Heart left ventricle (tissue), 13 donors: ENCODE results near the gene FNBP1.

ENCODE experiments used
- POLR2A ChIP-seq, 2 donors: fragments of 450-650 bp; IDR thresholded peaks; one replicate each; pipeline ENCODE4 v1.6.1; 2017; ENCODE audit warnings: antibody characterized with exemption in 2 of 2, mild to moderate bottlenecking in 2 of 2, moderate library complexity in 2 of 2
- TF ChIP-seq, protein P1 (sequence below), 12 donors: fragments of 200-600 bp; sonication (generic) in 4 of 12; IDR thresholded peaks; one replicate each; pipeline versions ENCODE4 v1.5.0 to v1.8.0; 2018 to 2022; ENCODE audit warnings: antibody characterized with exemption in 12 of 12, mild to moderate bottlenecking in 5 of 12
- donor health status: ischemic (EF 13 %, LVEDD 7.1; RV severe dilation, severe dysfunction).
- donor health status: DM: no; HTN: yes; CAD: no.
- donor health status: DM: no; HTN: no; CAD: no.
- donor health status: ischemic (EF 25% LVEDD 6.9; RV normal size, moderate dysfunction).
- donor health status: ischemic (EF 25% LVEDD 5.7; RV mildly dilated, moderate dysfunction).
- donor health status: ischemic (EF 35%, LVEDD 5.7; RV mildly dilated, moderate dysfunction).
- donor health status: nonischemic (EF 11% LVEDD 7.7; RV severe dilation, severe dysfunction).
- donor health status: DM: yes; HTN: yes; CAD: no.
- donor health status: PGD.
- donor health status: ischemic (EF 29% LVEDD 5.4; RV normal size, mild dysfunction).
- donor health status: nonischemic (EF 23%, LVEDD 6.1; RV moderate dilation, normal function).

- no peak for TF ChIP-seq POLR2A (IDR thresholded peaks at IDR 0.05)
- TF ChIP-seq, protein P1, sequence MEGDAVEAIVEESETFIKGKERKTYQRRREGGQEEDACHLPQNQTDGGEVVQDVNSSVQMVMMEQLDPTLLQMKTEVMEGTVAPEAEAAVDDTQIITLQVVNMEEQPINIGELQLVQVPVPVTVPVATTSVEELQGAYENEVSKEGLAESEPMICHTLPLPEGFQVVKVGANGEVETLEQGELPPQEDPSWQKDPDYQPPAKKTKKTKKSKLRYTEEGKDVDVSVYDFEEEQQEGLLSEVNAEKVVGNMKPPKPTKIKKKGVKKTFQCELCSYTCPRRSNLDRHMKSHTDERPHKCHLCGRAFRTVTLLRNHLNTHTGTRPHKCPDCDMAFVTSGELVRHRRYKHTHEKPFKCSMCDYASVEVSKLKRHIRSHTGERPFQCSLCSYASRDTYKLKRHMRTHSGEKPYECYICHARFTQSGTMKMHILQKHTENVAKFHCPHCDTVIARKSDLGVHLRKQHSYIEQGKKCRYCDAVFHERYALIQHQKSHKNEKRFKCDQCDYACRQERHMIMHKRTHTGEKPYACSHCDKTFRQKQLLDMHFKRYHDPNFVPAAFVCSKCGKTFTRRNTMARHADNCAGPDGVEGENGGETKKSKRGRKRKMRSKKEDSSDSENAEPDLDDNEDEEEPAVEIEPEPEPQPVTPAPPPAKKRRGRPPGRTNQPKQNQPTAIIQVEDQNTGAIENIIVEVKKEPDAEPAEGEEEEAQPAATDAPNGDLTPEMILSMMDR (IDR thresholded peaks at IDR 0.05) = no peak
These were observed 177.9 kb downstream of the FNBP1 start for GRCh38 chr9:129864991-129865647.
